IMR-90 (cell line): Measurements from ENCODE around the gene TUBB4A. TPM values are rescaled to one million over a fixed set of nuclear protein-coding genes. Genes with fewer than 3 reads are reported as not detected.

Source experiments
- ATAC-seq: fragments of 200-7000 bp; cut with Tn5 transposase; 2 replicates; pipeline ENCODE4 v1.9.1; 2020; ENCODE audit warnings: low read depth, mild to moderate bottlenecking, moderate library complexity
- BruUV-seq: library from RNA; stranded (reverse); fragments of 400-500 nt; replicated peaks from 2 replicates; lab custom pipeline; 2021; lab: Mats Ljungman, UMichigan
- CTCF ChIA-PET: fragments of 300-600 bp; formaldehyde crosslinking; extraction: SDS; loops from one replicate; lab custom pipeline; 2021; ENCODE audit warnings: antibody characterized with exemption; lab: Yijun Ruan, JAX
- POLR2A ChIA-PET: fragments of 300-600 bp; sonication (Branson Sonifier 250); formaldehyde crosslinking; loops from one replicate; lab custom pipeline; 2022; ENCODE audit warnings: antibody characterized with exemption; ENCODE audit not compliant: unreplicated experiment; lab: Charles Lee
- DNase-seq: peaks from one replicate; pipeline ENCODE4 v3.0.0; 2013
- H2AFZ ChIP-seq: replicated peaks from 2 replicates; pipeline ENCODE3; 2013; ENCODE audit warnings: low read length, mild to moderate bottlenecking; ENCODE audit not compliant: poor library complexity
- H2AK5ac ChIP-seq: 2 replicates; pipeline ENCODE4 v1.6.1; 2013; ENCODE audit warnings: low read depth, low read length, inconsistent platforms
- H2AK9ac ChIP-seq: replicated peaks from 2 replicates; pipeline ENCODE3; 2013; ENCODE audit warnings: mild to moderate bottlenecking, low read depth, low read length, moderate library complexity; ENCODE audit not compliant: poor library complexity
- H2BK120ac ChIP-seq: 2 replicates; pipeline ENCODE4 v1.6.1; 2013; ENCODE audit warnings: low read depth, low read length, inconsistent platforms
- H2BK15ac ChIP-seq: 3 replicates; pipeline ENCODE4 v1.6.1; 2013; ENCODE audit warnings: low read depth, low read length, inconsistent platforms
- H2BK20ac ChIP-seq: 2 replicates; pipeline ENCODE4 v1.6.1; 2013; ENCODE audit warnings: low read depth, mild to moderate bottlenecking, inconsistent platforms, low read length, moderate library complexity
- H2BK5ac ChIP-seq: 2 replicates; pipeline ENCODE4 v1.6.1; 2013; ENCODE audit warnings: mild to moderate bottlenecking, low read depth, low read length, inconsistent platforms; ENCODE audit not compliant: poor library complexity, severe bottlenecking
- H3K14ac ChIP-seq: replicated peaks from 2 replicates; pipeline ENCODE4 v1.6.1; 2013; ENCODE audit warnings: low read depth, low read length, inconsistent platforms
- H3K18ac ChIP-seq: 2 replicates; pipeline ENCODE4 v1.6.1; 2013; ENCODE audit warnings: low read depth, low read length, control low read depth
- H3K23ac ChIP-seq: 2 replicates; pipeline ENCODE4 v1.6.1; 2013; ENCODE audit warnings: low read depth, low read length, inconsistent platforms
- H3K27ac ChIP-seq: 2 replicates; pipeline ENCODE4 v1.5.1; 2013; ENCODE audit warnings: mild to moderate bottlenecking, control low read depth, low read length; ENCODE audit not compliant: insufficient read depth
- H3K27me3 ChIP-seq: 2 replicates; pipeline ENCODE4 v1.6.1; 2013; ENCODE audit warnings: low read length; ENCODE audit not compliant: control insufficient read depth, insufficient read depth
- H3K36me3 ChIP-seq: 2 replicates; pipeline ENCODE4 v1.6.1; 2013; ENCODE audit warnings: low read length, mixed read lengths; ENCODE audit not compliant: control insufficient read depth, insufficient read depth
- H3K4ac ChIP-seq: 2 replicates; pipeline ENCODE4 v1.6.1; 2013; ENCODE audit warnings: low read depth, low read length, inconsistent platforms
- H3K4me1 ChIP-seq: 2 replicates; pipeline ENCODE4 v1.6.1; 2013; ENCODE audit warnings: low read length, mixed read lengths; ENCODE audit not compliant: control insufficient read depth, insufficient read depth
- H3K4me2 ChIP-seq: 2 replicates; pipeline ENCODE4 v1.6.1; 2013; ENCODE audit warnings: low read depth, mild to moderate bottlenecking, control low read depth, low read length, moderate library complexity
- H3K4me3 ChIP-seq: 2 replicates; pipeline ENCODE4 v1.5.1; 2013; ENCODE audit warnings: low read depth, mild to moderate bottlenecking, control low read depth, low read length, moderate library complexity; ENCODE audit not compliant: insufficient read depth
- H3K56ac ChIP-seq: 2 replicates; pipeline ENCODE4 v1.6.1; 2013; ENCODE audit warnings: low read length, inconsistent platforms; ENCODE audit not compliant: insufficient read depth; ENCODE audit errors: extremely low read depth
- H3K79me1 ChIP-seq, 2 experiments: 2 replicates each; pipeline ENCODE4 v1.6.1; 2013; ENCODE audit warnings: low read length in 2 of 2, inconsistent platforms in 1 of 2, low read depth in 1 of 2
- H3K9ac ChIP-seq: 2 replicates; pipeline ENCODE4 v1.6.1; 2013; ENCODE audit warnings: low read depth, low read length, control low read depth
- H3K9me1 ChIP-seq: 2 replicates; pipeline ENCODE4 v1.6.1; 2013; ENCODE audit warnings: low read length, inconsistent platforms; ENCODE audit not compliant: insufficient read depth
- H3K9me3 ChIP-seq: 2 replicates; pipeline ENCODE4 v1.6.1; 2013; ENCODE audit warnings: low read length; ENCODE audit not compliant: control insufficient read depth, insufficient read depth
- H4K20me1 ChIP-seq: 2 replicates; pipeline ENCODE4 v1.6.1; 2013; ENCODE audit warnings: low read length, inconsistent platforms; ENCODE audit not compliant: insufficient read depth
- H4K5ac ChIP-seq: 2 replicates; pipeline ENCODE4 v1.6.1; 2013; ENCODE audit warnings: mild to moderate bottlenecking, low read depth, low read length, control low read depth
- H4K8ac ChIP-seq, 2 experiments: 2 replicates each; pipeline ENCODE4 v1.6.1; 2013; ENCODE audit warnings: low read depth in 2 of 2, low read length in 2 of 2, control low read depth in 1 of 2, inconsistent platforms in 1 of 2
- H4K91ac ChIP-seq: 2 replicates; pipeline ENCODE4 v1.6.1; 2013; ENCODE audit warnings: low read depth, low read length, inconsistent platforms; ENCODE audit not compliant: insufficient read depth
- BHLHE40 ChIP-seq: fragments of 150-350 bp; IDR thresholded peaks from 2 replicates; pipeline ENCODE4 v1.6.1; 2016; ENCODE audit warnings: mild to moderate bottlenecking, low read depth, low read length
- CEBPB ChIP-seq: IDR thresholded peaks from 2 replicates; pipeline ENCODE4 v1.6.1; 2012; ENCODE audit warnings: low read depth, low read length, improper control_type of control experiment
- CHD1 ChIP-seq: IDR thresholded peaks from 2 replicates; pipeline ENCODE4 v1.6.1; 2012; ENCODE audit warnings: low read depth, low read length, improper control_type of control experiment
- FOS ChIP-seq: fragments of 150-350 bp; IDR thresholded peaks from 2 replicates; pipeline ENCODE4 v1.6.1; 2016; ENCODE audit warnings: low read depth, low read length
- MAFK ChIP-seq: IDR thresholded peaks from 2 replicates; pipeline ENCODE4 v1.6.1; 2012; ENCODE audit warnings: low read depth, low read length, improper control_type of control experiment
- MAZ ChIP-seq: IDR thresholded peaks from 2 replicates; pipeline ENCODE4 v1.6.1; 2012; ENCODE audit warnings: low read depth, mild to moderate bottlenecking, low read length, improper control_type of control experiment, moderate library complexity, borderline replicate concordance
- MXI1 ChIP-seq: IDR thresholded peaks from 2 replicates; pipeline ENCODE4 v1.6.1; 2012; ENCODE audit warnings: low read depth, mild to moderate bottlenecking, low read length, moderate library complexity, borderline replicate concordance
- NFE2L2 ChIP-seq: fragments of 150-350 bp; IDR thresholded peaks from 2 replicates; pipeline ENCODE4 v1.6.1; 2016; ENCODE audit warnings: low read depth, mild to moderate bottlenecking, low read length
- POLR2A ChIP-seq: IDR thresholded peaks from 2 replicates; pipeline ENCODE4 v1.6.1; 2012; ENCODE audit warnings: mild to moderate bottlenecking, low read depth, low read length
- RAD21 ChIP-seq: IDR thresholded peaks from 2 replicates; pipeline ENCODE4 v1.6.1; 2012; ENCODE audit warnings: low read length, improper control_type of control experiment
- RCOR1 ChIP-seq: IDR thresholded peaks from 2 replicates; pipeline ENCODE4 v1.6.1; 2012; ENCODE audit warnings: mild to moderate bottlenecking, low read length, improper control_type of control experiment; ENCODE audit not compliant: insufficient replicate concordance
- RFX5 ChIP-seq: IDR thresholded peaks from 2 replicates; pipeline ENCODE4 v1.8.0; 2012; ENCODE audit warnings: low read depth, mild to moderate bottlenecking, low read length, moderate library complexity
- SMC3 ChIP-seq: fragments of 150-350 bp; IDR thresholded peaks from 2 replicates; pipeline ENCODE4 v1.6.1; 2016; ENCODE audit warnings: low read depth, mild to moderate bottlenecking, antibody characterized with exemption, low read length, moderate library complexity
- WGBS, 2 experiments: methylation state at CpG; one replicate each; pipeline versions ENCODE4 v1.1.5 to v1.1.7; 2013; ENCODE audit warnings: missing lambda C conversion rate in 2 of 2; ENCODE audit not compliant: insufficient read length in 1 of 2; ENCODE audit errors: extremely low coverage in 2 of 2; 5-methylcytosine and 5-hydroxymethylcytosine counted together
- dilution Hi-C: fragments of 300-500 bp; cut with HindIII; formaldehyde crosslinking; loops from one replicate; pipeline ENCODE4 v1.14.3; 2018; ENCODE audit warnings: low sequenced_read_pairs; ENCODE audit not compliant: unreplicated experiment
- in situ Hi-C: fragments of 300-500 bp; cut with MboI; formaldehyde crosslinking; loops from 3 replicates; pipeline ENCODE4 v1.14.3; 2019; ENCODE audit warnings: low sequenced_read_pairs, inconsistent platforms, mixed read lengths
- intact Hi-C: fragments of 100-400 bp; cut with micrococcal nuclease; formaldehyde crosslinking; loops from 2 replicates; pipeline ENCODE4 v1.10.0; 2022
- polyA plus RNA-seq, 3 experiments: library from polyadenylated mRNA; depleted of rRNA; stranded (reverse); fragments of >200 nt; gene quantifications; 2 replicates each; pipeline ENCODE4 v1.2.3, GENCODE V29; 2012; ENCODE audit warnings: low replicate concordance in 1 of 3
- total RNA-seq: library from RNA; depleted of rRNA; stranded (reverse); fragments of >200 nt; gene quantifications from 2 replicates; pipeline ENCODE4 v1.2.3, GENCODE V29; 2012
- TF ChIP-seq, protein P1 (sequence below): conservative IDR thresholded peaks from 2 replicates; pipeline ENCODE4 v1.5.1; 2012; ENCODE audit warnings: mild to moderate bottlenecking, low read depth, low read length, improper control_type of control experiment
- TF ChIP-seq, protein P2 (sequence below): fragments of 150-350 bp; IDR thresholded peaks from 2 replicates; pipeline ENCODE4 v1.6.1; 2017; ENCODE audit warnings: mild to moderate bottlenecking, antibody characterized with exemption, low read length, low read depth
- TF ChIP-seq, protein P3 (sequence below): fragments of 150-350 bp; IDR thresholded peaks from 2 replicates; pipeline ENCODE4 v1.6.1; 2016; ENCODE audit warnings: low read depth, mild to moderate bottlenecking, low read length, moderate library complexity, borderline replicate concordance

TUBB4A gene
- total and polyA plus RNA-seq, 2 of the 4 experiments (the other 2 are of a cell fraction), result not detected

DNA sequence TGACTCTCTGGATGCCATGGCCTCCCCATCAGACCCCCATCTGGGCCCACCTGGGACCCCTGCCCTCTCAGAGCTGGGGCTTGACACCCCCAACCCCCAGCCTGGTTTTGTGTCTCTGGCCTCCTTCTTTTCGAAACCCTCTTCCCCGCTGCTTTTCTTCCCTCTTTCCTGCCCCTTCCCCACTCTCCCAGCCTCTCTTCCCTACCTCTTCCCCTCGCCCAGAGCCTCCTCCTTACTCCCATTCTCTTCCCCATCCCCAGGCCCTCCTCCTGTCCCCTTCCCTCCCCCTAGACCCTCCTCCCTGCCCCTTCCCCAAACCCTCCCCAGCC, 30.9 kb upstream of the TUBB4A start:
- TF ChIP-seq MXI1 (no peak), RAD21 (no peak), SMC3 (no peak), CEBPB (no peak), MAFK (no peak), MAZ (no peak), RCOR1 (no peak), RFX5 (no peak), NFE2L2 (no peak), FOS (no peak), CHD1 (no peak), BHLHE40 (no peak), POLR2A (no peak)
- TF ChIP-seq, protein P1, sequence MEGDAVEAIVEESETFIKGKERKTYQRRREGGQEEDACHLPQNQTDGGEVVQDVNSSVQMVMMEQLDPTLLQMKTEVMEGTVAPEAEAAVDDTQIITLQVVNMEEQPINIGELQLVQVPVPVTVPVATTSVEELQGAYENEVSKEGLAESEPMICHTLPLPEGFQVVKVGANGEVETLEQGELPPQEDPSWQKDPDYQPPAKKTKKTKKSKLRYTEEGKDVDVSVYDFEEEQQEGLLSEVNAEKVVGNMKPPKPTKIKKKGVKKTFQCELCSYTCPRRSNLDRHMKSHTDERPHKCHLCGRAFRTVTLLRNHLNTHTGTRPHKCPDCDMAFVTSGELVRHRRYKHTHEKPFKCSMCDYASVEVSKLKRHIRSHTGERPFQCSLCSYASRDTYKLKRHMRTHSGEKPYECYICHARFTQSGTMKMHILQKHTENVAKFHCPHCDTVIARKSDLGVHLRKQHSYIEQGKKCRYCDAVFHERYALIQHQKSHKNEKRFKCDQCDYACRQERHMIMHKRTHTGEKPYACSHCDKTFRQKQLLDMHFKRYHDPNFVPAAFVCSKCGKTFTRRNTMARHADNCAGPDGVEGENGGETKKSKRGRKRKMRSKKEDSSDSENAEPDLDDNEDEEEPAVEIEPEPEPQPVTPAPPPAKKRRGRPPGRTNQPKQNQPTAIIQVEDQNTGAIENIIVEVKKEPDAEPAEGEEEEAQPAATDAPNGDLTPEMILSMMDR, result no peak
- TF ChIP-seq, protein P2, sequence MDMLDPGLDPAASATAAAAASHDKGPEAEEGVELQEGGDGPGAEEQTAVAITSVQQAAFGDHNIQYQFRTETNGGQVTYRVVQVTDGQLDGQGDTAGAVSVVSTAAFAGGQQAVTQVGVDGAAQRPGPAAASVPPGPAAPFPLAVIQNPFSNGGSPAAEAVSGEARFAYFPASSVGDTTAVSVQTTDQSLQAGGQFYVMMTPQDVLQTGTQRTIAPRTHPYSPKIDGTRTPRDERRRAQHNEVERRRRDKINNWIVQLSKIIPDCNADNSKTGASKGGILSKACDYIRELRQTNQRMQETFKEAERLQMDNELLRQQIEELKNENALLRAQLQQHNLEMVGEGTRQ, result no peak
- TF ChIP-seq, protein P3, sequence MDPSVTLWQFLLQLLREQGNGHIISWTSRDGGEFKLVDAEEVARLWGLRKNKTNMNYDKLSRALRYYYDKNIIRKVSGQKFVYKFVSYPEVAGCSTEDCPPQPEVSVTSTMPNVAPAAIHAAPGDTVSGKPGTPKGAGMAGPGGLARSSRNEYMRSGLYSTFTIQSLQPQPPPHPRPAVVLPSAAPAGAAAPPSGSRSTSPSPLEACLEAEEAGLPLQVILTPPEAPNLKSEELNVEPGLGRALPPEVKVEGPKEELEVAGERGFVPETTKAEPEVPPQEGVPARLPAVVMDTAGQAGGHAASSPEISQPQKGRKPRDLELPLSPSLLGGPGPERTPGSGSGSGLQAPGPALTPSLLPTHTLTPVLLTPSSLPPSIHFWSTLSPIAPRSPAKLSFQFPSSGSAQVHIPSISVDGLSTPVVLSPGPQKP, result no peak
- no peaks in the 10 kb centered on the region for H3K79me1 ChIP-seq
- H2BK120ac ChIP-seq, result no peak overlapping the region
- H3K27ac ChIP-seq, result no peak overlapping the region
- DNase-seq (no peak), ATAC-seq (no peak)
- H3K4me2 ChIP-seq, result no peak overlapping the region
- H2BK15ac ChIP-seq, result no peak overlapping the region
- in situ Hi-C loops, result no loop called here
- H3K14ac ChIP-seq, result no peak overlapping the region
- H3K36me3 ChIP-seq, result no peaks in the 10 kb centered on the region
- no peak overlapping the region for H3K4ac ChIP-seq
- WGBS, 2 experiments, result no CpG with 5 or more reads among the region's 3 CpGs
- ChIA-PET CTCF (no interaction called here), POLR2A (no interaction called here)
- intact Hi-C loops, result loop anchor here (5.0 kb wide), 1 partner anchor 204 kb away; the partner anchor contains the start of genes GPR108 and TRIP10
- H3K9me3 ChIP-seq, result 0 out of 2 replicates have a peak, but pooled peaks cover 2% of the 10 kb centered on the region
- H2BK20ac ChIP-seq, result no peak overlapping the region
- no peak overlapping the region for H2AK9ac ChIP-seq
- no peak overlapping the region for H3K18ac ChIP-seq
- peaks cover 15% of the 10 kb centered on the region; the same call in 1 of the 2 replicates for H3K27me3 ChIP-seq
- H3K9ac ChIP-seq, result no peak overlapping the region
- H4K8ac ChIP-seq, result no peak overlapping the region
- H4K5ac ChIP-seq, result no peak overlapping the region
- H3K4me3 ChIP-seq, result no peak overlapping the region
- no peaks in the 10 kb centered on the region for H3K4me1 ChIP-seq
- H3K56ac ChIP-seq, result no peak overlapping the region
- H3K9me1 ChIP-seq, result no peaks in the 10 kb centered on the region
- dilution Hi-C loops, result no loop called here
- no peak overlapping the region for H2AFZ ChIP-seq
- no peak overlapping the region for H4K91ac ChIP-seq
- no TSS peak for BruUV-seq
- H2BK5ac ChIP-seq, result no peak overlapping the region
- H2AK5ac ChIP-seq, result no peak overlapping the region
- H3K23ac ChIP-seq, result no peak overlapping the region
- no peaks in the 10 kb centered on the region for H4K20me1 ChIP-seq
